Left lung (tissue), 10 donors: Measurements from ENCODE around the gene SLIT3. TPM values are rescaled to one million over a fixed set of nuclear protein-coding genes. Genes with fewer than 3 reads are reported as not detected.

ENCODE experiments used
- ATAC-seq: fragments of 200-7000 bp; cut with Tn5 transposase; one replicate; pipeline ENCODE4 v1.9.1; 2020; ENCODE audit warnings: moderate library complexity
- DNase-seq, 4 donors: peaks; one replicate each; pipeline ENCODE4 v3.0.0-alpha.2; 2013 to 2020
- H3K27ac ChIP-seq, 2 donors: fragments of 200-600 bp; sonication (generic) in 1 of 2; one replicate each; pipeline versions ENCODE4 v1.5.0 to v1.8.0; 2020 to 2021
- H3K27me3 ChIP-seq, 2 donors: fragments of 200-600 bp; sonication (generic) in 1 of 2; one replicate each; pipeline versions ENCODE4 v1.5.0 to v1.8.0; 2020 to 2021
- H3K36me3 ChIP-seq, 2 donors: fragments of 200-600 bp; sonication (generic) in 1 of 2; one replicate each; pipeline versions ENCODE4 v1.5.0 to v1.8.0; 2020 to 2021
- H3K4me1 ChIP-seq, 2 donors: fragments of 200-600 bp; one replicate each; pipeline ENCODE4 v1.8.0; 2021
- H3K4me3 ChIP-seq, 2 donors: fragments of 200-600 bp; sonication (generic) in 1 of 2; one replicate each; pipeline versions ENCODE4 v1.5.0 to v1.8.0; 2020 to 2021; ENCODE audit warnings: mild to moderate bottlenecking in 1 of 2
- H3K9me3 ChIP-seq, 2 donors: fragments of 200-600 bp; sonication (generic) in 1 of 2; one replicate each; pipeline versions ENCODE4 v1.5.0 to v1.8.0; 2020 to 2021
- intact Hi-C, 2 donors: fragments of 100-400 bp; cut with DNase I; formaldehyde crosslinking; loops; one replicate each; pipeline versions ENCODE4 v1.11.2 to v1.14.2; 2022
- polyA plus RNA-seq, 6 donors: library from polyadenylated mRNA; unstranded; fragments of 120-200 nt; gene quantifications; one replicate each; pipeline ENCODE4 v1.2.1, GENCODE V29; 2013; ENCODE audit not compliant: insufficient read length in 6 of 6
- total RNA-seq, 2 donors: library from RNA; stranded (reverse); fragmentation: NEBNext Ultra II Directional; extraction: Animal tissue kit (Norgen Biotek cat#: 25700); gene quantifications; one replicate each; pipeline ENCODE4 v1.2.1, GENCODE V29; 2021
- TF ChIP-seq, protein P1 (sequence below), 2 donors: fragments of 200-600 bp; sonication (generic) in 1 of 2; IDR thresholded peaks; one replicate each; pipeline versions ENCODE4 v1.5.0 to v1.8.0; 2021; ENCODE audit warnings: antibody characterized with exemption in 2 of 2
- donor health status: DM: no; HTN: yes; CAD: no.
- donor health status: DM: no; HTN: no; CAD: no.

Gene SLIT3
- total and polyA plus RNA-seq, 8 donors = 37.6 to 77.1 (median 45.9) TPM

DNA sequence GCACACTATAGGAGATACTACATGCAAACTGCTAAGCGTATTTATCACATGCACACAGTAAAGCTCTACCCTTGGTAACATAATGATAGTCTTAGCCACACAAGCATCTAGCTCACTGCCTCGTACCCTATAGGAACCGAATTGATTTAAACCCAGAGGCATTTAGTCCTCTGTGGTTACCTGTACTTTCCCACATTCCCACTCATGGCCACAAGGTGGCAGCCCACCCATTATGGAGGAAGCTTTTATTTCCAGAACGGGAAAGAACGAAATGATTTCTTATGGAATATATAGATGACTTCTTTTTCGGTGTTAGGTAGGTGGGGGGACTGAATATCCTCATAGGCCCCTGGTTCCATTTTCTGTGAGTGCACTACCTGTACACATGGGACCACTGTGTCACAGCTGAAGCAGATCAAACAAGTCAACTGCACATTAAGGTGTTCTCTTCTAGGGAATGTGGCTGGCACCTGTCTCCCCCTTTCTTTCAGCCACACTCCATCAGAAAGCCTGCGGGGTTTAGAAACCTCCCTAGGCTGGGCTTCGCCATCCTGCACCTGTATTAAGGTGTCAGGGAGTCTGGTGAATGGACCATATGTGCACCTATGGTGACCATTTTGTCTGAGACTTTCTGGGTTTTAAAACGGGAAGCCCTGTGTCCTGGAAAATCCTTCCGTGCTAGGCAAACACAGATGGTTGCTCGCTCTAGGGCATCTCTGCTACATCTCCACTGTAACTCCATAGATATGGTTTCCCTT is 313.2 kb downstream of the SLIT3 start:
- Histone ChIP-seq H3K4me1 (no peaks in the 10 kb centered on the region), H3K9me3 (no peaks in the 10 kb centered on the region), H3K4me3 (no peak overlapping the region), H3K27ac (no peak overlapping the region), H3K27me3 (peaks cover 0 to 29% of the 10 kb centered on the region in 2 donors), H3K36me3 (no peaks in the 10 kb centered on the region)
- intact Hi-C loops = no loop called here
- peak in 2 of 4 donors; percentile 61 to 77 for DNase-seq
- peak; percentile 87 for ATAC-seq
- TF ChIP-seq, protein P1, sequence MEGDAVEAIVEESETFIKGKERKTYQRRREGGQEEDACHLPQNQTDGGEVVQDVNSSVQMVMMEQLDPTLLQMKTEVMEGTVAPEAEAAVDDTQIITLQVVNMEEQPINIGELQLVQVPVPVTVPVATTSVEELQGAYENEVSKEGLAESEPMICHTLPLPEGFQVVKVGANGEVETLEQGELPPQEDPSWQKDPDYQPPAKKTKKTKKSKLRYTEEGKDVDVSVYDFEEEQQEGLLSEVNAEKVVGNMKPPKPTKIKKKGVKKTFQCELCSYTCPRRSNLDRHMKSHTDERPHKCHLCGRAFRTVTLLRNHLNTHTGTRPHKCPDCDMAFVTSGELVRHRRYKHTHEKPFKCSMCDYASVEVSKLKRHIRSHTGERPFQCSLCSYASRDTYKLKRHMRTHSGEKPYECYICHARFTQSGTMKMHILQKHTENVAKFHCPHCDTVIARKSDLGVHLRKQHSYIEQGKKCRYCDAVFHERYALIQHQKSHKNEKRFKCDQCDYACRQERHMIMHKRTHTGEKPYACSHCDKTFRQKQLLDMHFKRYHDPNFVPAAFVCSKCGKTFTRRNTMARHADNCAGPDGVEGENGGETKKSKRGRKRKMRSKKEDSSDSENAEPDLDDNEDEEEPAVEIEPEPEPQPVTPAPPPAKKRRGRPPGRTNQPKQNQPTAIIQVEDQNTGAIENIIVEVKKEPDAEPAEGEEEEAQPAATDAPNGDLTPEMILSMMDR (IDR thresholded peaks at IDR 0.05) = peak; percentile 80 to 85

DNA sequence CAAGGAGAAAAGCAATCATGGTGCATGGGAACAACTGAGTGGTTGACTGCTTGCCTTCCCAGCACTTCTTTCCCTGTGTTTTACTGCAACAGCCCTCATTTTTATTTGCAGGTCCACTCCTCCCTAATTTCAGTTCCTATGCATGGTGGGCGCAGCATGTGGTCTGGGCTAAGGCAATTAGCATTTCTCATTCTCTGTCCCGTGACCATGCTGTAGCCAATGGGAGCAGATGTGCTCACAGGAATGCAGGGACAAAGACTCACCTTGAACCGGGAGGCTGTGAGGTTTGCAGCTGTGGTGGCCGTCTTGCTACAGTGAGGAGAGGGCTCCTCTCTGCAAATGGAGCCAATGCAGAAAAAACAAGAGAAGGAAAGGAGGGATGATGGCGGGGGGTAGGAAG is 315.5 kb downstream of the SLIT3 start:
- Histone ChIP-seq H3K27ac (no peak overlapping the region), H3K4me3 (no peak overlapping the region), H3K27me3 (peaks cover 0 to 26% of the 10 kb centered on the region in 2 donors), H3K9me3 (no peaks in the 10 kb centered on the region), H3K36me3 (no peaks in the 10 kb centered on the region), H3K4me1 (no peaks in the 10 kb centered on the region)
- TF ChIP-seq, protein P1 (IDR thresholded peaks at IDR 0.05) = no peak
- intact Hi-C loops = no loop called here
- DNase-seq = no peak
- ATAC-seq = no peak

DNA sequence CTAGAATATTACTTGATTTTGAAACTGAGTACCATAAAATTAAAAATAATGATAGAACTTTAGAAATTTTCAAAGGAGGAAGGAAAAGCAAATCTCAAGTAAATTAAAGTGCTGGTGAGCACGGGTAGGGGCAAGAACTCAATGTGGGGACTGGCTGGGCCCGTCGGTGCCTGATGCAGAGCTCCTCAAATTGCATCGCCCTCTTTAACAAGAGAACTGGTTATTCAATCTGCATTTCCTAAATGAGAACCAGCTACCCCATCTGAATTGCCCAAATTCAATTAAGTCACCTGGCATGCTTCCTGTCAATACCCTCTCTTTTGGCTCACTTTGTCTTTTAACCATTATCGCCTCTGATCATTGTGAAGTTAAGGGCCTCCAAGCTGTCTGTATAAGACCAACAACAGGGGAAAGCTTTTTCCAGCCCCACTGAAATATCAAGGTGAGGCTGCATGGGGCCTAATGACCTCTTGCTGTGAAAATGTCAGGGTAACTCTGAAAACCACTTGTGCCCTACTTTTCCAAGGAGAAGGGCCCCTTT is 316.7 kb downstream of the SLIT3 start:
- Histone ChIP-seq H3K9me3 (no peaks in the 10 kb centered on the region), H3K4me3 (no peak overlapping the region), H3K4me1 (no peaks in the 10 kb centered on the region), H3K27ac (no peak overlapping the region), H3K27me3 (peaks cover 0 to 24% of the 10 kb centered on the region in 2 donors), H3K36me3 (no peaks in the 10 kb centered on the region)
- ATAC-seq (no peak), DNase-seq (no peak)
- TF ChIP-seq, protein P1 (IDR thresholded peaks at IDR 0.05) = no peak
- intact Hi-C loops = no loop called here

DNA sequence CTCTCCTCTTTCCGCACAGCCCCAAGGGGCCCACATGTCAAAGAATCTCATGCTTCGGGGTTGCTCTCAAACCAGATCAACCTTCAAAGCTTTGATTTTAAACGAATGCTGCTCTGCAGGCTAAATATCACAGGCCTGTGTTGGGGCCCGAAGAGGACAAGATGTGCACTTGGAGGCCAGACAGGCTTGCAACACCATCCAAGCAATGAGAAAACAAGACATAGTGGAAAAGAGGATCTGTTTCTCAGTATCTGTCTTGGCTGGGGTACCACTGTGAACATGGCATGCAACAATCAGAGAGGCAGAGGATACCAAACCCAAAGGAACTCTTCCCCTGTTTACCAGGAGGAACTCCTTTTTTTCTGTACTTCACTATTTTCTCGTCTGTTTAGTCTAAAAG is 321.8 kb downstream of the SLIT3 start:
- Histone ChIP-seq H3K4me1 (no peaks in the 10 kb centered on the region), H3K36me3 (no peaks in the 10 kb centered on the region), H3K27ac (no peak overlapping the region), H3K4me3 (no peak overlapping the region), H3K27me3 (no peaks in the 10 kb centered on the region), H3K9me3 (no peaks in the 10 kb centered on the region)
- TF ChIP-seq, protein P1 (IDR thresholded peaks at IDR 0.05) = no peak
- ATAC-seq = no peak
- no peak for DNase-seq
- intact Hi-C loops = no loop called here

DNA sequence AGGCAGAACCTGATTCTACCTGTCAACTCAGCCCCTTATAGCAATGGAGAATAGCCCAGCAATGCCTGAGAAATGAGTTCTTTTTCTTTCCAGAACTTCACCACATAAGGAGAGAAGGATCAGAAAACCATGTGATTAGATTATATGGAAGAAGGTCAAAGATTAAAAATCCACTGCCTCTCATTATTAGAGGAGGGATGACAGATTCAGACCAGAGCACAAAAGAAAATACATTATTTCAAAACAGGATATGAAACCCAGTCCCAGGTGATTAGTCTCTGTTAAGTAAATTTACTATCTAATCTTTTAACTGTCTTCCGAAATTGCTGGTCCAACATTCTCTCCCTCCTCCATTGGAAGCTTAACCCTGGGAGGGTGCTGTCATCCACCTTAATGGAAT is 322.4 kb downstream of the SLIT3 start:
- Histone ChIP-seq H3K36me3 (no peaks in the 10 kb centered on the region), H3K27me3 (no peaks in the 10 kb centered on the region), H3K4me3 (no peak overlapping the region), H3K9me3 (no peaks in the 10 kb centered on the region), H3K27ac (no peak overlapping the region), H3K4me1 (no peaks in the 10 kb centered on the region)
- TF ChIP-seq, protein P1 (IDR thresholded peaks at IDR 0.05) = no peak
- DNase-seq (no peak), ATAC-seq (no peak)
- intact Hi-C loops = no loop called here
